ENCODE measurements around the gene FOLR2.

- TF ChIP-seq POLR2A (IDR thresholded peaks at IDR 0.05) (no peak), CTCF (IDR thresholded peaks at IDR 0.05) (no peak)
Measured at GRCh38 chr11:72238492-72239312, 22.1 kb downstream of the FOLR2 start.
